ENCODE data around the gene CUBN. TPM values are rescaled to one million over a fixed set of nuclear protein-coding genes. Genes with fewer than 3 reads are reported as not detected.

CUBN gene
- total and polyA plus RNA-seq, 8 donors = 0.28 to 1.3 (median 0.66) TPM

DNA sequence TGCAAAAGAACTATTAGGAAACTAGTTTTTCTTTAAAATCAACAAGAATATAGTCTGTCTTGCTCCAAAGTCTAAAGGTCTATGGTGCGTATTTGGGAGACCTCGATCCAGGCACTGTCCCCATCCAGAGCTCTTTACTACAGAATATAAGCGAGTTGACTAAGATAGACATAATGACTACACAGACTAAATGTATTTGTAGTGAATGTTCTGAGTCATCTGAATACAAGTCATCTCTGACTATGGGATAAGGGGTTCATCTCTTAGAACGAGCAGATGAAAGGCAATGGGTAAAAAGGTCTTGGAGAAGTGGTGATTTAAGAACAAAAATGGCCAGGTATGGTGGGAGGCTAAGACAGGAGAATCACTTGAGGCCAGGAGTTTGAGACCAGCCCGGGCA is 176.3 kb downstream of the CUBN start:
- TF ChIP-seq, protein P1, sequence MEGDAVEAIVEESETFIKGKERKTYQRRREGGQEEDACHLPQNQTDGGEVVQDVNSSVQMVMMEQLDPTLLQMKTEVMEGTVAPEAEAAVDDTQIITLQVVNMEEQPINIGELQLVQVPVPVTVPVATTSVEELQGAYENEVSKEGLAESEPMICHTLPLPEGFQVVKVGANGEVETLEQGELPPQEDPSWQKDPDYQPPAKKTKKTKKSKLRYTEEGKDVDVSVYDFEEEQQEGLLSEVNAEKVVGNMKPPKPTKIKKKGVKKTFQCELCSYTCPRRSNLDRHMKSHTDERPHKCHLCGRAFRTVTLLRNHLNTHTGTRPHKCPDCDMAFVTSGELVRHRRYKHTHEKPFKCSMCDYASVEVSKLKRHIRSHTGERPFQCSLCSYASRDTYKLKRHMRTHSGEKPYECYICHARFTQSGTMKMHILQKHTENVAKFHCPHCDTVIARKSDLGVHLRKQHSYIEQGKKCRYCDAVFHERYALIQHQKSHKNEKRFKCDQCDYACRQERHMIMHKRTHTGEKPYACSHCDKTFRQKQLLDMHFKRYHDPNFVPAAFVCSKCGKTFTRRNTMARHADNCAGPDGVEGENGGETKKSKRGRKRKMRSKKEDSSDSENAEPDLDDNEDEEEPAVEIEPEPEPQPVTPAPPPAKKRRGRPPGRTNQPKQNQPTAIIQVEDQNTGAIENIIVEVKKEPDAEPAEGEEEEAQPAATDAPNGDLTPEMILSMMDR (IDR thresholded peaks at IDR 0.05) = no peak
- WGBS, 2 donors = 81 to 88% methylated on average over 5 of the region's 5 CpGs
- intact Hi-C loops (cut with DNase I) = no loop called here
- no peak for DNase-seq
- Histone ChIP-seq H3K36me3 (no peaks in the 10 kb centered on the region), H3K4me3 (no peak overlapping the region), H3K9me3 (no peaks in the 10 kb centered on the region), H3K27ac (no peak overlapping the region), H3K4me1 (no peaks in the 10 kb centered on the region), H3K27me3 (no peaks in the 10 kb centered on the region)
- ATAC-seq = no peak
- no peak for FAIRE-seq

DNA sequence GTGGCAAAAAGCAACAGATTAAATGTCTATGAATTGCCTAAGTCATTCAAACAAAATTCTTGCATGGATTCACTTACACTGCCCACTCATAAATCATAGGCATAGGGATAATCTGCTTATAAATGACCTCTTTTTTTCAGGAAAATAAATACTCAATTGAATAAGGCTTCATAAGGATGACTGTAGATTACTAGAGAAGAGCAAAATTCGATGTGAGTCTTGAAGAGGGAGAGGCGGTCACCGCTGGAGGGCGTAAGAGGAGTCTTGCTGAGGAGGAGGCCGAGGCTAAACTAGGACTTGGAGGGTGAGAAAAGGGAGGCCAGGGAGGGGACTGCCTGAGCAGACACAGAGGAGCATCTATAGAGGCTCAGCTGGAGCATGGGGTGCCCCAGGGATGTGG is 177.0 kb downstream of the CUBN start:
- TF ChIP-seq, protein P1 (IDR thresholded peaks at IDR 0.05) = no peak
- Histone ChIP-seq H3K9me3 (no peaks in the 10 kb centered on the region), H3K4me3 (no peak overlapping the region), H3K36me3 (no peaks in the 10 kb centered on the region), H3K27ac (no peak overlapping the region), H3K27me3 (no peaks in the 10 kb centered on the region), H3K4me1 (no peaks in the 10 kb centered on the region)
- WGBS, 2 donors = 88% methylated on average over 5 of the region's 5 CpGs
- no peak for FAIRE-seq
- DNase-seq = no peak
- intact Hi-C loops (cut with DNase I) = no loop called here
- no peak for ATAC-seq

DNA sequence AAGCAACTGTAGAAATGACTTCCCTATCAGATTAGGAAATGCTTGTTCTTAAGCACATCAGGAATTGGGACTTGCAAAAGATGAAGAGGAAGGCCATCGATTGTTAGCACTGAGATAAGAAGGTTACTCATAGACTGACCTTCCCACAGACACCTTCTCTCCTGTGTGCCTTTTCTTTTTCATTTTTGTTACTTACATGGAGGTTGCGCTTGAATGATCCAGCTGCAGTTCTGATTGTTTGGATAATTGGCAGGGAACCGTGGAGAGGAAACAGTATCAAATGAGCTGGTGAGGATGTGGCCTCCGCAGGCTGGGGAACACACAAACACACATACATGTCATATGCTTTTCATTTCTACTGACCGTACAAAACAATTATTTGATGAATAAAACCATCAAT is 177.5 kb downstream of the CUBN start:
- FAIRE-seq = no peak
- Histone ChIP-seq H3K27me3 (no peaks in the 10 kb centered on the region), H3K27ac (no peak overlapping the region), H3K4me1 (no peaks in the 10 kb centered on the region), H3K36me3 (no peaks in the 10 kb centered on the region), H3K9me3 (no peaks in the 10 kb centered on the region), H3K4me3 (no peak overlapping the region)
- TF ChIP-seq, protein P1 (IDR thresholded peaks at IDR 0.05) = no peak
- DNase-seq = no peak
- WGBS, 2 donors = 72 to 73% methylated on average over 5 of the region's 5 CpGs
- ATAC-seq = no peak
- intact Hi-C loops (cut with DNase I) = no loop called here

DNA sequence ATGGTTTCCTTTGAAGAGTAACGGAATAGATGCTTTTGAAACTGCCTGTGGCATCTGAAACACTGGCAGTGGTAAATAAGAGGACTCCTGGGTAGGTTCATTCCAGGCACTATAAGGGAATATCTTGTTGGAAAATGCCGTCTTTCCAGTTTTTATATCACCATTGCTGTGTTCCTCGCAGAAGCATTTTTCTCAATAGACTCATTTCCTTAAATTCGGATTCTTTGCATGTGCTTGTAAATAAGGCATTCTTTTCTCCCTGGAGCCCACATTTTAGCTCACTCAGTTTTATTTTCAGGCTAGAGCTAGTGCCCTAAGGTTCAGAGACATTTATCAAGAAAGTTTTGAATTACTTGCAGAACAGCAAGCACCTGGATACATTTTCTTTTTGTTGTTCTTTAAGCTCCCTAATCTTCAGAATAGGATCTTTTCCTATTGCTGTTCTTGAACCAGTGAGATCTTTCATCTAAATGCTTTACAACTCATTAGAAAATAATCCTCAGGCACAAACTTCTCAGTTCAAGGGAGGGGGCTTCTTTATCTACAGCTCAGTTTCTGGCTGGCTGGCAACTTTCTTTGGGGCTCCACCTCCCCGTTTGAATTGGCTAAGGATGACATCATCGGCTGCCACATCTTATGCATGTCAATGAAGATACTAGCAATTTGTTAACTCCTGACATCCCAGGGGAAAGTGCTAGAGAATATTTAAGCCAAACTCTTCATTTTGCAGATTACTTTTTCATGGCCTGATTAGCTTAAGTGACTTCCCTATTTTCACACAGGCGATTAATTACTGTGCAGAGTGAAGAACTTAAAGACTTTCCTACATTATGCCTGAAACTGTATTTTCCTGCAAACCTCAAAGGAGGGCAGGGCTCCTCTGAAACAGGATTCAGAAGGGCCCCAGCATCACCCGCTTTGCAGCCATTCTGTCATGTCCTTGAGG is 178.7 kb downstream of the CUBN start:
- no peaks in the 10 kb centered on the region for H3K4me1 ChIP-seq
- H3K9me3 ChIP-seq = no peaks in the 10 kb centered on the region
- no peak overlapping the region for H3K27ac ChIP-seq
- 44 to 50% methylated on average over 8 of the region's 8 CpGs for WGBS, 2 donors
- ATAC-seq (no peak), FAIRE-seq (no peak), DNase-seq (no peak)
- TF ChIP-seq, protein P1 (IDR thresholded peaks at IDR 0.05) = no peak
- H3K4me3 ChIP-seq = no peak overlapping the region
- H3K27me3 ChIP-seq = no peaks in the 10 kb centered on the region
- intact Hi-C loops (cut with DNase I) = no loop called here
- H3K36me3 ChIP-seq = no peaks in the 10 kb centered on the region

DNA sequence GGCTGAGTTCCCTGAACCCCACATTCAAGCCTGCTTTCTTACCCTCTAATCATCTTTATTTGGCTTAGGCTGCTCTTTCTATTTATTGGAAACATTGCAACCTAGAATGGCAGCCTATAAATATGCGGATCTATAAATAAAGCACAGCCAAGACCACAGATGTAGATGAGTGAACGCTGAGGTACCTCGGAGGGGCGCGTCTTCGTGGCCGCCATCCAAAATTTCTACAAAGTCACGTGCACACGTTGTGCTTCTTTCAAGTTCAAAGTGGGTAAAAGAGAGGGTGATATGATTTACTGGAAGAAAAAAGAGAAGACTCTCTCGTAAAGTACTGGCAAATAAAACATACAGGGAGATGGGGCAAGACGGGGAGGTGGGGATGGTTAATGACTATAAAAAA is 179.8 kb downstream of the CUBN start:
- Histone ChIP-seq H3K9me3 (no peaks in the 10 kb centered on the region), H3K27ac (no peak overlapping the region), H3K27me3 (no peaks in the 10 kb centered on the region), H3K4me1 (no peaks in the 10 kb centered on the region), H3K4me3 (no peak overlapping the region), H3K36me3 (no peaks in the 10 kb centered on the region)
- WGBS, 2 donors = 66 to 75% methylated on average over 11 of the region's 11 CpGs
- ATAC-seq (no peak), DNase-seq (no peak), FAIRE-seq (no peak)
- TF ChIP-seq, protein P1 (IDR thresholded peaks at IDR 0.05) = no peak
- intact Hi-C loops (cut with DNase I) = no loop called here

Measured in pancreas (tissue), 10 donors.